Fibroblast of skin of back (primary cell): ENCODE data around the gene MED28.

ENCODE experiments used
- DNase-seq: peaks from one replicate; pipeline ENCODE4 v3.0.0-alpha.2; 2013

Gene MED28

DNA sequence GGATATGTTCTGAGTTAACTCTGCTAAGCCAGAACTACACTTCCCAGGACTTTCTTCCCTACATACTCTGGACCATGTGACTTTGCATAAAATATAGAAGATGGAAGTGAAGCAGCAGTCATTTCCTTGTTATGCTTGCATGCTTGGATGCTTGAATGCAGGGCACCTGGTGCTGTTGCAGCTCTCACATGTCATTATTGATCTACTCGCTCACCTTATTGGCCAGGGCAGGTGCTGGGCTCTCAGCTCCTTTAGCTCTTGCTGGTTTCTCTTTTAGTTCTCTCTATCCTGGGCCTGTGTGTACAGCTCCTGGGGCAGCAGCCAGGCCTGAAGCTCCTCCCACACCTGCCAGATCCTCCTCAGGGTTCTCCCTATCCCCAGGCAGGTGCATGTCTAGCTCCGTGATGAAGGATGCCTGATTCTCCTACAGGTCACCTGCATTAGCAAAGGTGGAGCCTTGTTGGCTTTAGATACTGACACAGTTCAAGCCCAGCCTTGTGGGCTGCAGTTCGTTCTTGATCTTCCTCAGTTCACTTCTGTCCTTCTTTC is 53.3 kb downstream of the MED28 start:
- no peak for DNase-seq

DNA sequence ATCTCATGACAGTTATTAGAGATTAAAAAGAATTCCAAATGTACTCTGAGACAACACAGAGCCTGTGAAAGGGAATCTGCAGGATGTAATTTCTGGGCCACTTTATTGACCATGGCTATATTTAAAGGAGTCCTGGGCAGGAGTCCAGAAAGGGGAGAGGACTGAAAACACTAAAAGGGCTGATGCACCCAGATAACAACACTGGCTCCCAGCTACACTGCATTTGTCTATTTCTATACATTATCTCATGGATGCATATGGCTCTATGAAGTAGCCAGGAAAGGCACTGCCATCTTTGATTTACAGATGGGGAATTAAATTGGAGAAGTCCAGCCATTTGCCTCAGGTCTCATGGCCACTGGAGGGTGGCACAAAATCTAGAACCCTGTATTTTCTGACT is 56.0 kb downstream of the MED28 start:
- DNase-seq = no peak

DNA sequence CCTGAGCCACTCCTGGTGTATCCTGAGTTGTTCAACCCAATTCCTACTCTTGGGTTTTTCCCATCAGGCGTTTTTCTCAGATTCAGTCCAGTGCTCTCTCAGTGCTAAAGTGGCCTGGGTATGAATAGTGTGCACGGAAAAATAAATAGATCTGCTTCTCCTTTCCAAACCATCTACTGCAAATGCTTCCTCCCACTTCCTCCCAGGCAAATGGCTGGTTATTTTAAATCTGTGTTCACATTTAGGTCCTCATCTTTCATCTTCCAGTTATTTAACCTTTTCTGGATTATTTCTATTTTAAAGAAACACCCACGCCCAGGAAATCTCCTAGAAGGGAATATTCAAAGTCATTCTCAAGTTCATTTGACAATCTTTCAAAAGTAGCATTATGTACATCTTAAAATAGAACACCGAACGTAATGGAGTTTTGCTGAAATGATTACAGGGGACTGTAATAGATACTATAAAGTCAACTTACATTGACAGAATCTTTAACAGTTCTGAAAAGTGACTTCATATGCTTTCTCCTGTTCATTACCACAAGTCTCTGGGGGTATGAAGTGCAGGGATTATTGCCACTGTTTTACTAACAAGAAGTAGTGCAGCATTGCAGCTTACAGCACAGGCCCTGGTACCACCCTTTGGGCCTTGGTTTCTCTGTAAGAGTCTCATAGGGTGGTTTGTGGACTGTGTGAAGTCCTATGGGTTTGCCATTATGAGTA is 66.3 kb downstream of the MED28 start:
- DNase-seq = no peak

DNA sequence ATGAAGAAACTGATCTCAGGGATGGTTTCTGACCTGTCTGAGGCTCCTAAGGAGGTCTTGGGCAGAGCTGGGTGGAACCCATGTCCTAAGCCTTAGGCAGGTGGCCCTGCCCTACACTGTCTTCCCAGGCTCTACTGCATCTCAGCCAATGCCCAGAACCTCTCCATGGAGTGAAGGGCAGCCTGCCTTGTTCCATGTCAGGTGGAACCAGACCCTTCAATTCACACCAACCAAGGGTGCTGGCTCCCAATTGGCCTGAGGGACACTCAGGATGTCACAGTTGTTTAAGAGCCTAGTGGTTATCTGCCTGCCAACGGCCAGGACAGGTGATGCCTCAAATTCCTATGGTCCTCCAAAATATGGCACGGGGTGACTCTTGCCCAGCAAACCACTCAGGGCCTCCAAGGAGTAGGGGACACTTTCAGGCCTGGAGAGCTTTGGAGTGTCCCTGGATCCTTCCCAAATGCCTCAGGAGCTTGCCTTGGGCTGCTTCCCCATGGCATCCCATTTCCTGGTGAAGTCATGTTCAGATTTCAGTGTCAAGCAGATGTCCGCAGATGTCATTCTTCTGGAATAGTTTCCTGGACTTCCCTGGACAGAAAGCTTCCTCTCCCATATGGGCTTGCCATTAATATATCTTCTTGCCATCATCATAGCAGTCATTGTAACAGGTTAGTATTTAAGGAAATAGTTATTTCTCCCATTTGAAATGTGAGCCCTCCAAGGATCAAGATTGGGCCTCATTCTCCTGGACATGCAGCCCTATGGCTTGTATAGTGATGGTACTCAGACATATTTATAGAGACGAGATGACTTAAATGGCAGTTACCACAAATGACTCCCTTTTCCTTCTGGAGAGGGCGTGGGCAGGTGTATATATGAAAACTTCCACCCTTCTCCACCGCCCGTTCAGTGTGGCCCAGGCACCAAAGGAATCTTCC is 67.1 kb downstream of the MED28 start:
- DNase-seq = no peak

DNA sequence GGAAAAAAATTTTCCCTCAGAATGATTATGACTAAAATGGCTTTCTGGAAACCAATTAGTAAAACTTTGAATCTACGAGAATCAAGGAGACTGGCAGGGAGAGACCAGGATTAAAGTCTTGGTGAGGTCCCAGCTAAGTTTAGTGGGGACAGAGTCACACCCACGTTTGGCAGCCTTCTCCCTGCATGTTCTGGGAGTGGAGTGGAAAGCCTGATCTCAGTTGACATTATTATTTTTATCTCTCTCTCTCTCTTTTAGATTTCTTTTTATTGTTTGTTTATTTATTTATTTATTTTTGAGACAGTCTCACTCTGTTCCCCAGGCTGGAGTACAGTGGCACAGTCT is 67.8 kb downstream of the MED28 start:
- DNase-seq = no peak
